ENCODE results near the gene THEMIS2. TPM values are rescaled to one million over a fixed set of nuclear protein-coding genes. Genes with fewer than 3 reads are reported as not detected.
A peak's percentile ranks its signal among the peaks of the same experiment; 100 is the strongest.

THEMIS2 gene
- total and polyA plus RNA-seq, 10 of the 15 experiments (the other 5 are each of a cell fraction or from before 2014, with no cell fraction given): 9.1 to 114 (median 38.3) TPM

- TF ChIP-seq NR2C1 (IDR thresholded peaks at IDR 0.05) (no peak), MLLT1 (IDR thresholded peaks at IDR 0.05) (peak; percentile 46; the same call in 1 of the 2 replicates), MTA3 (IDR thresholded peaks at IDR 0.05; ENCODE audit: borderline replicate concordance, low read length) (peak; percentile 77; the same call in 1 of the 2 replicates), BACH1 (IDR thresholded peaks at IDR 0.05; ENCODE audit: borderline replicate concordance) (no peak; the same call in 1 of the 2 replicates), GATAD2B (conservative IDR thresholded peaks at IDR 0.05; ENCODE audit: low read depth) (peak; percentile 73), NFYB (IDR thresholded peaks at IDR 0.05; ENCODE audit: insufficient read depth, low read depth, low read length) (no peak), NFYA (IDR thresholded peaks at IDR 0.05; ENCODE audit: borderline replicate concordance, low read depth, low read length) (no peak), PKNOX1 (IDR thresholded peaks at IDR 0.05) (no peak), NBN (IDR thresholded peaks at IDR 0.05) (0 out of 2 replicates have a peak, but pooled peaks have one; percentile 39), POLR2AphosphoS2 (IDR thresholded peaks at IDR 0.05; ENCODE audit: low read depth, low read length) (peak; percentile 80; the same call in 1 of the 2 replicates), ATF2 (IDR thresholded peaks at IDR 0.05; ENCODE audit: low read length) (no peak), NKRF (conservative IDR thresholded peaks at IDR 0.05) (no peak), POU2F2 (IDR thresholded peaks at IDR 0.05; ENCODE audit: borderline replicate concordance, low read depth, low read length) (0 out of 3 replicates have a peak, but pooled peaks have one; percentile 35), PAX5 (IDR thresholded peaks at IDR 0.05; ENCODE audit: borderline replicate concordance, low read depth, low read length) (peak; percentile 52; the same call in 1 of the 2 replicates), FOXK2 (IDR thresholded peaks at IDR 0.05) (no peak), CREB1 (IDR thresholded peaks at IDR 0.05; ENCODE audit: low read depth) (peak; percentile 31; the same call in 1 of the 2 replicates), ZNF687 (IDR thresholded peaks at IDR 0.05) (peak; percentile 86), CHD1 (IDR thresholded peaks at IDR 0.05; ENCODE audit: low read depth, low read length) (0 out of 2 replicates have a peak, but pooled peaks have one; percentile 72), SMC3 (IDR thresholded peaks at IDR 0.05; ENCODE audit: borderline replicate concordance, low read length) (peak; percentile 20; the same call in 1 of the 2 replicates), IKZF1 (conservative IDR thresholded peaks at IDR 0.05) (peak; percentile 87)
Observed at GRCh38 chr1:27887215-27888021, 15.1 kb downstream of the THEMIS2 start (continued).

Measured in GM12878 (cell line).